ENCODE results near the gene QPCT.

QPCT gene

GRCh38 chr2:37319754-37320609, 24.4 kb upstream of the QPCT start:
- no peak for ATAC-seq (replicated peaks)
- H3K27me3 Mint-ChIP-seq = no peaks in the 10 kb centered on the region
- no peak overlapping the region for H3K4me3 Mint-ChIP-seq
- DNase-seq = no peak
- no peaks in the 10 kb centered on the region for H3K9me3 Mint-ChIP-seq
- H3K36me3 Mint-ChIP-seq = peaks cover 3 to 5% of the 10 kb centered on the region in 2 donors
- peaks cover 23 to 47% of the 10 kb centered on the region in 2 donors for H3K4me1 Mint-ChIP-seq
- no peak overlapping the region for H3K27ac Mint-ChIP-seq

- H3K27ac Mint-ChIP-seq = no peak overlapping the region
- H3K4me3 Mint-ChIP-seq = peak overlapping the region in 1 of 2 donors; percentile 42
- H3K27me3 Mint-ChIP-seq = no peaks in the 10 kb centered on the region
- peaks cover 2 to 4% of the 10 kb centered on the region in 2 donors for H3K36me3 Mint-ChIP-seq
- H3K4me1 Mint-ChIP-seq = peaks cover 26 to 50% of the 10 kb centered on the region in 2 donors
- H3K9me3 Mint-ChIP-seq = no peaks in the 10 kb centered on the region
- ATAC-seq (replicated peaks) = no peak
- DNase-seq = no peak
These were observed 23.3 kb upstream of the QPCT start for GRCh38 chr2:37321029-37321682.

- Mint-ChIP-seq H3K27me3 (no peaks in the 10 kb centered on the region), H3K9me3 (no peaks in the 10 kb centered on the region), H3K36me3 (peaks cover 0 to 2% of the 10 kb centered on the region in 2 donors), H3K27ac (peak overlapping the region; percentile 25), H3K4me3 (no peak overlapping the region), H3K4me1 (peaks cover 28 to 55% of the 10 kb centered on the region in 2 donors)
- DNase-seq (no peak), ATAC-seq (replicated peaks) (no peak)
These were observed 22.1 kb upstream of the QPCT start for GRCh38 chr2:37322368-37322767.

GRCh38 chr2:37323176-37323780, 21.2 kb upstream of the QPCT start:
- ATAC-seq (replicated peaks) (no peak), DNase-seq (no peak)
- no peaks in the 10 kb centered on the region for H3K27me3 Mint-ChIP-seq
- peak overlapping the region; percentile 95 for H3K27ac Mint-ChIP-seq
- peaks cover 20 to 47% of the 10 kb centered on the region in 2 donors for H3K4me1 Mint-ChIP-seq
- H3K9me3 Mint-ChIP-seq = no peaks in the 10 kb centered on the region
- peaks cover 0 to 2% of the 10 kb centered on the region in 2 donors for H3K36me3 Mint-ChIP-seq
- H3K4me3 Mint-ChIP-seq = peak overlapping the region; percentile 90 to 93

GRCh38 chr2:37323781-37324535, 20.5 kb upstream of the QPCT start:
- H3K27me3 Mint-ChIP-seq = no peaks in the 10 kb centered on the region
- H3K27ac Mint-ChIP-seq = peak overlapping the region; percentile 95
- DNase-seq (peak; percentile 15), ATAC-seq (replicated peaks) (peak; percentile 36 to 48)
- peaks cover 0 to 2% of the 10 kb centered on the region in 2 donors for H3K36me3 Mint-ChIP-seq
- no peaks in the 10 kb centered on the region for H3K9me3 Mint-ChIP-seq
- peak overlapping the region; percentile 90 to 93 for H3K4me3 Mint-ChIP-seq
- peaks cover 16 to 40% of the 10 kb centered on the region in 2 donors for H3K4me1 Mint-ChIP-seq

GRCh38 chr2:37324536-37324785, 20.0 kb upstream of the QPCT start:
- Mint-ChIP-seq H3K27ac (peak overlapping the region; percentile 83), H3K4me1 (peaks cover 16 to 37% of the 10 kb centered on the region in 2 donors), H3K36me3 (peaks cover 0 to 2% of the 10 kb centered on the region in 2 donors), H3K4me3 (peak overlapping the region; percentile 68 to 90), H3K9me3 (no peaks in the 10 kb centered on the region), H3K27me3 (no peaks in the 10 kb centered on the region)
- no peak for ATAC-seq (replicated peaks)
- DNase-seq = no peak

GRCh38 chr2:37324786-37325624, 19.4 kb upstream of the QPCT start, which contains the start of gene PRKD3:
Gene PRKD3, minus strand, starts transcription at chr2:37324833. Its CDS starts 8,309 bp downstream, at chr2:37316524.
- H3K9me3 Mint-ChIP-seq = no peaks in the 10 kb centered on the region
- H3K36me3 Mint-ChIP-seq = peaks cover 0 to 2% of the 10 kb centered on the region in 2 donors
- H3K27me3 Mint-ChIP-seq = no peaks in the 10 kb centered on the region
- peak within 1 kb of the TSS; percentile 90 to 93 for H3K4me3 Mint-ChIP-seq
- H3K27ac Mint-ChIP-seq = peak within 1 kb of the TSS; percentile 95
- ATAC-seq (replicated peaks) = peak; percentile 82 to 86
- peaks cover 16 to 31% of the 10 kb centered on the region in 2 donors for H3K4me1 Mint-ChIP-seq
- peak; percentile 67 for DNase-seq

GRCh38 chr2:37325625-37326071, 18.8 kb upstream of the QPCT start:
- Mint-ChIP-seq H3K27me3 (no peaks in the 10 kb centered on the region), H3K9me3 (no peaks in the 10 kb centered on the region), H3K36me3 (peaks cover 0 to 2% of the 10 kb centered on the region in 2 donors), H3K4me1 (peaks cover 16 to 30% of the 10 kb centered on the region in 2 donors), H3K4me3 (peak overlapping the region; percentile 85 to 90), H3K27ac (peak overlapping the region; percentile 90)
- ATAC-seq (replicated peaks) (no peak), DNase-seq (no peak)

- Mint-ChIP-seq H3K27ac (no peak overlapping the region), H3K27me3 (no peaks in the 10 kb centered on the region), H3K9me3 (no peaks in the 10 kb centered on the region), H3K4me1 (peaks cover 14 to 27% of the 10 kb centered on the region in 2 donors), H3K36me3 (peaks cover 0 to 2% of the 10 kb centered on the region in 2 donors), H3K4me3 (peak overlapping the region in 1 of 2 donors; percentile 49)
- ATAC-seq (replicated peaks) (no peak), DNase-seq (no peak)
These were observed 18.1 kb upstream of the QPCT start for GRCh38 chr2:37326285-37326684.

GRCh38 chr2:37326866-37327634, 17.4 kb upstream of the QPCT start:
- ATAC-seq (replicated peaks) (no peak), DNase-seq (no peak)
- no peaks in the 10 kb centered on the region for H3K9me3 Mint-ChIP-seq

GRCh38 chr2:37330681-37331080, 13.7 kb upstream of the QPCT start:
- Mint-ChIP-seq H3K36me3 (no peaks in the 10 kb centered on the region), H3K27me3 (no peaks in the 10 kb centered on the region), H3K27ac (no peak overlapping the region), H3K4me1 (peaks cover 11 to 16% of the 10 kb centered on the region in 2 donors), H3K4me3 (no peak overlapping the region), H3K9me3 (no peaks in the 10 kb centered on the region)
- ATAC-seq (replicated peaks) (peak in 1 of 2 donors; percentile 50), DNase-seq (no peak)

More at GRCh38 chr2:37326866-37327634, 17.4 kb upstream of the QPCT start:
- Mint-ChIP-seq H3K36me3 (no peaks in the 10 kb centered on the region), H3K27ac (no peak overlapping the region), H3K4me3 (no peak overlapping the region), H3K27me3 (no peaks in the 10 kb centered on the region), H3K4me1 (peaks cover 10 to 22% of the 10 kb centered on the region in 2 donors)

GRCh38 chr2:37332560-37332959, 11.9 kb upstream of the QPCT start:
- Mint-ChIP-seq H3K9me3 (no peaks in the 10 kb centered on the region), H3K36me3 (no peaks in the 10 kb centered on the region), H3K4me3 (no peak overlapping the region), H3K4me1 (peaks cover 7 to 10% of the 10 kb centered on the region in 2 donors), H3K27ac (no peak overlapping the region), H3K27me3 (no peaks in the 10 kb centered on the region)
- ATAC-seq (replicated peaks) = no peak
- DNase-seq = no peak

- Mint-ChIP-seq H3K27ac (no peak overlapping the region), H3K27me3 (no peaks in the 10 kb centered on the region), H3K4me1 (peaks cover 7 to 15% of the 10 kb centered on the region in 2 donors), H3K36me3 (no peaks in the 10 kb centered on the region), H3K9me3 (no peaks in the 10 kb centered on the region), H3K4me3 (no peak overlapping the region)
- no peak for DNase-seq
- ATAC-seq (replicated peaks) = no peak
These were observed 11.2 kb upstream of the QPCT start for GRCh38 chr2:37333256-37333655.
